ENCODE data around the gene TOPAZ1. TPM values are rescaled to one million over a fixed set of nuclear protein-coding genes. Genes with fewer than 3 reads are reported as not detected.

The TOPAZ1 gene
- total and polyA plus RNA-seq, 2 of the 8 experiments (the other 6 are each of a cell fraction or from before 2014, with no cell fraction given): not detected

DNA sequence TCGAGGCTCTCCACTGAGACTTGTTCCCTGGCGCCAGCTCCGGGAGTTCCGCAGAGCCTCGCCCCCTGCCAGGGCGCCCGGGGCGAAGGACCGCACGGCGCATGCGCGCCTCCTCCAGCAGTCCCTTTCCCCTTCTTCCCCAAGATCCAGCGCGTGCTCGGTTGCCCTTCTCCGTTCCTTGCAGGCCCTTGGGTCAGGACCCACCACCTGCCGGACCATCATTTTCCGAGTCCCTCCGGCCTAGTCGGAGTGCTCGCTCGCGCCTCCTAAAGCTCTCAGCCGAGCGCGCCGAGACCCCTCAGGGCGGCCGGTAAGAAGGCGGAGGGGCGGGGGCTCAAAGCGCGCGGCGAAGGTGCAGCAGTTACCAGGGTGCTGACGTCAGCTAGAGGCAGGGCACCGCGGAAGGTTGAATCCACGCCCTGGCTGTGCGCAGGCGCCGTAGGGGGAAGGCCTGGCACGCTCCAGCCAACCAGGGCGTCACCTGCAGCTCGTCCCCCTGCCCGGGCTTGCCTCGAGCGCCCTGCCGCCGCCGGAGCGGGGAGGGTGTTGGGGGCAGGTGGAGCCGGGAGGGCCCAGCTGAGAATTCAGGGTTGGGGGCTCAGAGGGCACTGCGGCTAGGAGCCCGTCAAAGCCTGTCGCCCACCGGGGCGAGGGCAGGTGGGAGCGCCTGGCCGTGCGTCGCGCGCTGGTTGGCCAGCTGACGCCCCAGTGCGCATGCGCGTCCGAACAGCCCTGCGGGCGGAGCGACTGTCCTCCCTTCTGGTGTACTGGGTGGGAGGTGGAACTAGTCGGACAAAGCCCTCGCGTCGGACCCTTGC lies 96.5 kb downstream of the TOPAZ1 start, which contains the start of gene TCAIM (continued):
- TF ChIP-seq EP300 (IDR thresholded peaks at IDR 0.05; ENCODE audit: borderline replicate concordance in 1 of 2, low read depth in 2 of 2, low read length in 2 of 2) (peak in 1 of 2 experiments; percentile 28; a peak in 1 of 3 replicates), GTF2F1 (IDR thresholded peaks at IDR 0.05; ENCODE audit: borderline replicate concordance, low read depth, low read length) (no peak), YY1 (IDR thresholded peaks at IDR 0.05; ENCODE audit: low read depth, low read length) (no peak), CHD1 (IDR thresholded peaks at IDR 0.05; ENCODE audit: low read depth, low read length) (no peak), SP2 (IDR thresholded peaks at IDR 0.05; ENCODE audit: low read length) (no peak), KDM1A (IDR thresholded peaks at IDR 0.05; ENCODE audit: borderline replicate concordance, low read length) (no peak), RNF2 (IDR thresholded peaks at IDR 0.05; ENCODE audit: borderline replicate concordance, low read depth, low read length, missing control alignments, poor library complexity, severe bottlenecking) (no peak), NRF1 (IDR thresholded peaks at IDR 0.05; ENCODE audit: low read depth, low read length) (peak; percentile 73), NANOG (IDR thresholded peaks at IDR 0.05; ENCODE audit: insufficient read depth, low read depth, low read length, poor library complexity, severe bottlenecking) (no peak), POLR2AphosphoS5 (IDR thresholded peaks at IDR 0.05; ENCODE audit: low read depth, low read length) (peak; percentile 89; the same call in 1 of the 2 replicates), CREB1 (IDR thresholded peaks at IDR 0.05) (peak; percentile 89)
- TF ChIP-seq, protein P1, sequence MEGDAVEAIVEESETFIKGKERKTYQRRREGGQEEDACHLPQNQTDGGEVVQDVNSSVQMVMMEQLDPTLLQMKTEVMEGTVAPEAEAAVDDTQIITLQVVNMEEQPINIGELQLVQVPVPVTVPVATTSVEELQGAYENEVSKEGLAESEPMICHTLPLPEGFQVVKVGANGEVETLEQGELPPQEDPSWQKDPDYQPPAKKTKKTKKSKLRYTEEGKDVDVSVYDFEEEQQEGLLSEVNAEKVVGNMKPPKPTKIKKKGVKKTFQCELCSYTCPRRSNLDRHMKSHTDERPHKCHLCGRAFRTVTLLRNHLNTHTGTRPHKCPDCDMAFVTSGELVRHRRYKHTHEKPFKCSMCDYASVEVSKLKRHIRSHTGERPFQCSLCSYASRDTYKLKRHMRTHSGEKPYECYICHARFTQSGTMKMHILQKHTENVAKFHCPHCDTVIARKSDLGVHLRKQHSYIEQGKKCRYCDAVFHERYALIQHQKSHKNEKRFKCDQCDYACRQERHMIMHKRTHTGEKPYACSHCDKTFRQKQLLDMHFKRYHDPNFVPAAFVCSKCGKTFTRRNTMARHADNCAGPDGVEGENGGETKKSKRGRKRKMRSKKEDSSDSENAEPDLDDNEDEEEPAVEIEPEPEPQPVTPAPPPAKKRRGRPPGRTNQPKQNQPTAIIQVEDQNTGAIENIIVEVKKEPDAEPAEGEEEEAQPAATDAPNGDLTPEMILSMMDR (IDR thresholded peaks at IDR 0.05; ENCODE audit: control extremely low read depth in 1 of 3, insufficient read depth in 1 of 3, low read depth in 1 of 3, low read length in 3 of 3): no peak

Measured in H1 (cell line).